ENCODE results near the gene KIFC3. TPM values are rescaled to one million over a fixed set of nuclear protein-coding genes. Genes with fewer than 3 reads are reported as not detected.

The KIFC3 gene
- total RNA-seq, 3 donors from 2014 or later: 15.7 to 36.1 (median 35.1) TPM

DNA sequence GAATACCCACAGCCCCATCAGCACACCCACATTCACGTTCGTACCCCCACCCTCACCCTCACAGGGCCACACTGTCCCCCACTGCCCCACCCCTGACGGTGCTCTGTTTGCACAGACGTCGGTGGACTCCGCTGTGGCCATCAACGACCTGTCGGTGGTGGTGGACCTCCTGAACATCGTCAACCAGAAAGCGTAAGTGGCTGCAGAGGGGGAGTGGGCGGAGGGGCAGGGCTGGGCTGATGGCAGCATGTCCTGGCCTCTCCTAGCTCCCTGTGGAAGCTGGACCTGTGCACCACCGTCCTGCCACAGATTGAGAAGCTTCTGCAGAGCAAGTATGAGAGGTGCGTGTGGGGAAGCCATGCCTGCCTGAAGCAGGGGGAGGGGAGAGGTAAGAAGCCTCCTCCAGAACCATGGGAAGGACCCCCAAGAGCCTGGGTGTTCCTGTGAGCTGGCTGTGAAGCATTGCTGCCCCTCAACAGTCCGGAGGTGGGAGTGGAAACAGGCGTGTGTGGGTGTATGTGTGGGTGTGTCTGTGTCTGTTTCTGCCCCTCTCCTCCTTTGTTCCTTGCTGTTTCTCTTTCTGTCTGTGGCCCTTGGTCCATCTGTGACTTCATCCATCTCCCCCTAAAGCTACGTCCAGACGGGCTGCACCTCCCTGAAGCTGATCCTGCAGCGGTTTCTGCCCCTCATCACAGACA is 46.4 kb downstream of the KIFC3 start:
- peak in 1 of 2 donors; percentile 45 for DNase-seq (ENCODE audit: low spot score in 2 of 2)
- TF ChIP-seq POLR2AphosphoS5 (IDR thresholded peaks at IDR 0.05) (no peak), POLR2A (IDR thresholded peaks at IDR 0.05) (no peak)
- TF ChIP-seq, protein P1, sequence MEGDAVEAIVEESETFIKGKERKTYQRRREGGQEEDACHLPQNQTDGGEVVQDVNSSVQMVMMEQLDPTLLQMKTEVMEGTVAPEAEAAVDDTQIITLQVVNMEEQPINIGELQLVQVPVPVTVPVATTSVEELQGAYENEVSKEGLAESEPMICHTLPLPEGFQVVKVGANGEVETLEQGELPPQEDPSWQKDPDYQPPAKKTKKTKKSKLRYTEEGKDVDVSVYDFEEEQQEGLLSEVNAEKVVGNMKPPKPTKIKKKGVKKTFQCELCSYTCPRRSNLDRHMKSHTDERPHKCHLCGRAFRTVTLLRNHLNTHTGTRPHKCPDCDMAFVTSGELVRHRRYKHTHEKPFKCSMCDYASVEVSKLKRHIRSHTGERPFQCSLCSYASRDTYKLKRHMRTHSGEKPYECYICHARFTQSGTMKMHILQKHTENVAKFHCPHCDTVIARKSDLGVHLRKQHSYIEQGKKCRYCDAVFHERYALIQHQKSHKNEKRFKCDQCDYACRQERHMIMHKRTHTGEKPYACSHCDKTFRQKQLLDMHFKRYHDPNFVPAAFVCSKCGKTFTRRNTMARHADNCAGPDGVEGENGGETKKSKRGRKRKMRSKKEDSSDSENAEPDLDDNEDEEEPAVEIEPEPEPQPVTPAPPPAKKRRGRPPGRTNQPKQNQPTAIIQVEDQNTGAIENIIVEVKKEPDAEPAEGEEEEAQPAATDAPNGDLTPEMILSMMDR (IDR thresholded peaks at IDR 0.05): no peak
- no peaks in the 10 kb centered on the region for H3K9me3 ChIP-seq
- H3K4me1 ChIP-seq: no peaks in the 10 kb centered on the region
- H3K27me3 ChIP-seq: no peaks in the 10 kb centered on the region
- no peak overlapping the region for H3K4me3 ChIP-seq
- intact Hi-C loops (cut with DNase I; ENCODE audit: low total_unique reads): loop anchor here (10.0 kb wide), 1 partner anchor 89 kb away; no protein-coding TSS in a partner anchor
- H3K27ac ChIP-seq: no peak overlapping the region
- H3K36me3 ChIP-seq: no peaks in the 10 kb centered on the region

DNA sequence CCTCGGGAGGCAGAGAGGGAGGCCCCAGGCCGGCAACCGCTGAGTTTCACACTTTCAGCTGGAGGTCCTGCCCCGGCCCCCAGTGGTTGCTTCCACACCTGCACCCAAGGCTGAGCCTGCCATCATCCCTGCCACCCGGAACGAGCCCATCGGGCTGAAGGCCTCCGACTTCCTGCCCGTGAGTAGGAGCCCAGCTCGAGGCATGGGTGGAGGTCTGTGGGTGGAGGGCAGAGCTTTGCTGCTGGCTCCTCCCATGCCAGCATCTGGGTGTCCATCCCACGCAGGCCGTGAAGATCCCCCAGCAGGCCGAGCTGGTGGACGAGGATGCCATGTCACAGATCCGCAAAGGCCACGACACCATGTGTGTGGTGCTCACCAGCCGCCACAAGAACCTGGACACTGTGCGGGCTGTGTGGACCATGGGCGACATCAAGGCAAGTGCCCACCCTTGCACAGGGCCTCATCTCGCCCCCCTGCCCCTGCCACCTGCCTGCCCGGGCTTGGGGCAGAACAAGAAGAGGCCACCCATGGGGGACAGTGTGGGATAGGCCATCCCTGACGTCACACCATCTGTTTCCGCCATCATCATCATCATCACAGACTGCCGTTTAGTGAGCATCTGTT is 47.1 kb downstream of the KIFC3 start:
- no peak overlapping the region for H3K4me3 ChIP-seq
- intact Hi-C loops (cut with DNase I; ENCODE audit: low total_unique reads): loop anchor here (10.0 kb wide), 1 partner anchor 90 kb away; no protein-coding TSS in a partner anchor
- H3K9me3 ChIP-seq: no peaks in the 10 kb centered on the region
- no peaks in the 10 kb centered on the region for H3K27me3 ChIP-seq
- no peaks in the 10 kb centered on the region for H3K4me1 ChIP-seq
- no peaks in the 10 kb centered on the region for H3K36me3 ChIP-seq
- no peak overlapping the region for H3K27ac ChIP-seq
- no peak for TF ChIP-seq POLR2AphosphoS5 (IDR thresholded peaks at IDR 0.05)
- TF ChIP-seq, protein P1 (IDR thresholded peaks at IDR 0.05): no peak
- no peak for TF ChIP-seq POLR2A (IDR thresholded peaks at IDR 0.05)
- no peak for DNase-seq (ENCODE audit: low spot score in 2 of 2)

DNA sequence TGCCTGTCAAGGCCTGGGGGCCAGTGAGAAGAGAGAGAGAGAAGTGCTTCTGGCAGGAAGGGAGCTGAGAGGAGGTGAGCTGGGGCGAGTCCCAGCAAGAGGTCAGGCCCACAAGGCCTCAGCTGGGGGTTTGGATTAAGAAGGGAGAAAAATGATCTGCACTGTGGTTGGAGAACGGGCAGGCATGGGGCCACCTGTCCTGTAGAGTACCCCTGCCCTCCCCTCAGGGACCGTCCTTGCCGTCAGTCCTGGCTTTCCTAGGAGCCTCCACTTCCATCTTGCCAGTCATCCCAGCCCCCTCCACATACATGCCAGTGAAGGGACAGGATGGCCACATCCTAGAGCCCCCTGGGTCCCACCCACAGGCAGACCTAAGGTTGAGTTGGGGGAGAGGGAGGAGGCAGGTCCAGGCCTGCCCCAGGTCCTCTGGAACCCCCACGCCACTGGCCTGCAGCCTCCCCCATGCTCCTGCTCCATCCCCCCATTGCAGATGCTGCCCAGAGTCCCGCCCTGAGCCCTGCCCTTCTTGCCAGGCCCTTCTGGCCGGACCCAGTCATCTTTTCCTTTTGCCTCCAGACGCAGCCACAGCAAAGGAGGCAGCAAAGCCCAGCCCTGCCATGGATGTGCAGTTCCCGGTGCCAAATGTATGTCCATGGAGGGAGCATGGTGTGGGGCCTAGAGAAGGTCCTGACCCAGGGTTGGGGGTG is 47.8 kb downstream of the KIFC3 start:
- no peaks in the 10 kb centered on the region for H3K9me3 ChIP-seq
- H3K36me3 ChIP-seq: no peaks in the 10 kb centered on the region
- H3K4me1 ChIP-seq: no peaks in the 10 kb centered on the region
- no peaks in the 10 kb centered on the region for H3K27me3 ChIP-seq
- no peak for DNase-seq (ENCODE audit: low spot score in 2 of 2)
- H3K27ac ChIP-seq: no peak overlapping the region
- H3K4me3 ChIP-seq: no peak overlapping the region
- TF ChIP-seq, protein P1 (IDR thresholded peaks at IDR 0.05): no peak
- TF ChIP-seq POLR2A (IDR thresholded peaks at IDR 0.05) (no peak), POLR2AphosphoS5 (IDR thresholded peaks at IDR 0.05) (no peak)
- intact Hi-C loops (cut with DNase I; ENCODE audit: low total_unique reads): loop anchor here (10.0 kb wide), 1 partner anchor 90 kb away; no protein-coding TSS in a partner anchor

DNA sequence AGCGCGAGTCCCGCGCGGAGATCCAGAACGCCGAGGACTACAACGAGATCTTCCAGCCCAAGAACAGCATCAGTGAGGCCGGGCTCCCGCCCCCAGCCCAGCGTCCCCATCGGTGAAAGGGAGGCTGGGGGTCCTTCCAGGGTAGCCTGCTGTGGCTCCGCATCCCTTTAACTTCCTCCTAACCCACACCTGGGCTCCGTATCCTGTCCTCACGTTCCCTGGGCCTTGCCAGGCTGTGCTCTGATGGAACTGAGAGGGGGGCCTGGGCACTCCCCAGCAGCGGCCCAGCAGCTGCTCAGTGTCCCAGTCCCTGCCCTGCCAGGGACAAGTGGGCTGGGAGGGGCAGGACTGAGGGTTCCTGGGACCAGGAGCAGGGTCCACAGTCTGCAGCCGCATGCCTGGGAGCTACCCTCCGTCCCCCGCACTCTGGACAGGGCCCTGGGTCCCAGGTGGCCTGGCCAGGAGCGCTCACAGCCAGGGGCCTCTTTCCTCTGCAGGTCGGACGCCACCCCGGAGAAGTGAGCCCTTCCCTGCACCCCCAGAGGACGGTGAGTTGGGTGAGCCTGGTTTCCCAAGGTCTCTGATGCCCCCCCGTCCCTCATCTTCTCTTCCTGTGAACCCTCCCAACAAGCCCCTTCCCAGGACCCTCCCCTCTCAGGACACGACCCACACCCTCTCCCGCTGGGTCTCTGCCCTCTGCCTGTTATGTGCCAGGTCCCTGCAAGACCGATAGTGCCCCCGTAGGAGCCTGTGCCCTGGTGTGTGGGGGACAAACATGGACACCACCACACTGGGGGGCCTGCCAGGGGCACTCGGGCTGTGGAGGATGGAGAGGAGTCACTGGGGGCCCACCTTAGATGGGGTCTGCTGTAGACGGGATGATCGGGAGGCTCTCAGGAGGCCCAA is 48.6 kb downstream of the KIFC3 start:
- H3K36me3 ChIP-seq: no peaks in the 10 kb centered on the region
- no peaks in the 10 kb centered on the region for H3K4me1 ChIP-seq
- H3K9me3 ChIP-seq: no peaks in the 10 kb centered on the region
- no peak for TF ChIP-seq POLR2AphosphoS5 (IDR thresholded peaks at IDR 0.05)
- TF ChIP-seq POLR2A (IDR thresholded peaks at IDR 0.05): no peak
- TF ChIP-seq, protein P1 (IDR thresholded peaks at IDR 0.05): no peak
- no peaks in the 10 kb centered on the region for H3K27me3 ChIP-seq
- intact Hi-C loops (cut with DNase I; ENCODE audit: low total_unique reads): loop anchor here (10.0 kb wide), 1 partner anchor 91 kb away; no protein-coding TSS in a partner anchor
- no peak for DNase-seq (ENCODE audit: low spot score in 2 of 2)
- no peak overlapping the region for H3K27ac ChIP-seq
- no peak overlapping the region for H3K4me3 ChIP-seq

All from breast epithelium (tissue), 4 donors.